ENCODE measurements around the gene TEX2.

GRCh38 chr17:64216338-64217248, 46.5 kb downstream of the TEX2 start:
- TF ChIP-seq CTCF (IDR thresholded peaks at IDR 0.05; ENCODE audit: extremely low read depth in 1 of 2, insufficient read depth in 1 of 2, low read depth in 1 of 2, low read length in 2 of 2) (peak in 1 of 2 donors; percentile 24), POLR2A (IDR thresholded peaks at IDR 0.05; ENCODE audit: low read depth, low read length) (no peak), MAX (IDR thresholded peaks at IDR 0.05; ENCODE audit: insufficient read depth, insufficient read length) (no peak), EZH2 (IDR thresholded peaks at IDR 0.05; ENCODE audit: borderline replicate concordance, low read depth, low read length, severe bottlenecking) (no peak), POLR2AphosphoS5 (IDR thresholded peaks at IDR 0.05; ENCODE audit: insufficient read depth, low read depth, low read length) (no peak), JUN (IDR thresholded peaks at IDR 0.05; ENCODE audit: borderline replicate concordance, insufficient read depth, insufficient read length, low read depth) (no peak), FOS (IDR thresholded peaks at IDR 0.05; ENCODE audit: borderline replicate concordance, insufficient read depth, low read length) (no peak), GATA2 (IDR thresholded peaks at IDR 0.05; ENCODE audit: insufficient read depth, insufficient read length, low read depth, low read length) (no peak), MYC (IDR thresholded peaks at IDR 0.05; ENCODE audit: low read depth, low read length) (no peak)

All from endothelial cell of umbilical vein (primary cell).